Breast epithelium (tissue), 3 donors: ENCODE data around the gene TTC7B.

Experiments
- CTCF ChIP-seq, 3 donors: fragments of 450-650 bp; IDR thresholded peaks; one replicate each; pipeline ENCODE4 v1.5.1; 2016 to 2017; ENCODE audit warnings: antibody characterized with exemption in 3 of 3, mild to moderate bottlenecking in 3 of 3, moderate library complexity in 3 of 3
- POLR2AphosphoS5 ChIP-seq, 3 donors: sonication (generic); formaldehyde crosslinking; IDR thresholded peaks; one replicate each; pipeline ENCODE4 v1.6.1; 2017; ENCODE audit warnings: antibody characterized with exemption in 3 of 3

DNA sequence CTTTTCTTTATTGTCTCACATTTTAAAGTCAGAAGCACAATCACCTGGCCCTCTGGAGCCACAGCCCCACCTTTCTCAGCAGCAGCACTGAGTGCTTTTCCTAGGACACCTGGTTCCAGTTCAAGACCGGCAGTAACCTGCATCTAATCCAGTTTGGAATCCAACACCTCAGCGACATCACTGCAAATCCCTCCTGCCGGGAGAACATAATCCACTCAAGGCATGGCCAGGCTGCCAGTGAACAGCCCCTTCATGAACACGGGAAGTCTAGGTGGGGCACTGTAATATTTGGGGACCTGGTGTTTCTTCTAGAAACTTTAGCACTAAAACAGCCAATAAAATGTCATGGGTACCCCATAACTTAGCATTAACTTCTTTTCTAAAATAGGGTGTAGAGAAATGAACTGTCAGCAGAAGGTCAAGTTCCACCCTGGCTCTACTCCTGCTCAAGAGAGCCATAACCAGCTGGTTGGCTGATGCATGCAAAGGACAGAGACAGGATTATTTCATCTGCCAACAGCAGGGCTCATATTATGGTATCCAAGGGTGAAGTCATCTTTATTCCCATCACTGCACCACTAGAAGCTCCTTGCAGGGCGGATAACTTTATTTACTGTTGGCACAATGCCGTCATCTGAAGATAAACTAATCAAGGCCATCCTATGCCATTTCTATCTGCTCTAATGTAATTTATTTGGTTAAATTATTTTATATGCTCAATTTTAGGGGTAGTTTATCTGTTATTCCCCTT lies 76.7 kb downstream of the TTC7B start:
- TF ChIP-seq CTCF (IDR thresholded peaks at IDR 0.05) (no peak), POLR2AphosphoS5 (IDR thresholded peaks at IDR 0.05) (no peak)
